Testis (tissue), 3 donors: Measurements from ENCODE around the gene CNNM3. TPM values are rescaled to one million over a fixed set of nuclear protein-coding genes. Genes with fewer than 3 reads are reported as not detected.

Experiments
- DNase-seq: peaks from one replicate; pipeline ENCODE4 v3.0.0-alpha.2; 2019
- H3K27ac ChIP-seq, 2 donors: fragments of 200-600 bp; sonication (generic); one replicate each; pipeline ENCODE4 v1.5.1; 2019
- H3K27me3 ChIP-seq: fragments of 200-600 bp; sonication (generic); one replicate; pipeline ENCODE4 v1.5.1; 2019
- H3K36me3 ChIP-seq: fragments of 200-600 bp; sonication (generic); one replicate; pipeline ENCODE4 v1.5.1; 2017; ENCODE audit warnings: low read depth; ENCODE audit errors: missing control alignments
- H3K4me1 ChIP-seq: fragments of 200-600 bp; sonication (generic); one replicate; pipeline ENCODE4 v1.5.1; 2019
- H3K4me3 ChIP-seq, 2 donors: fragments of 200-600 bp; sonication (generic); one replicate each; pipeline ENCODE4 v1.5.1; 2017 to 2019
- H3K9me3 ChIP-seq: fragments of 200-600 bp; sonication (generic); one replicate; pipeline ENCODE4 v1.5.1; 2017
- POLR2A ChIP-seq: fragments of 450-650 bp; IDR thresholded peaks from one replicate; pipeline ENCODE4 v1.6.1; 2017; ENCODE audit warnings: antibody characterized with exemption, mild to moderate bottlenecking, moderate library complexity
- WGBS, 2 donors: methylation state at CpG; one replicate each; pipeline ENCODE4 v1.1.5; 2018; 5-methylcytosine and 5-hydroxymethylcytosine counted together
- intact Hi-C: fragments of 100-400 bp; cut with DNase I; formaldehyde crosslinking; loops from one replicate; pipeline ENCODE4 v1.15.1; 2023; ENCODE audit warnings: low total_unique reads
- polyA plus RNA-seq: library from polyadenylated mRNA; stranded (reverse); fragments of 350-450 nt; fragmentation: Illumina TruSeq; extraction: RNeasy Lipid Tissue Mini Kit (QIAGEN cat#74804); gene quantifications from one replicate; pipeline ENCODE4 v1.2.3, GENCODE V29; 2014; ENCODE audit warnings: low read depth, low replicate concordance; ENCODE audit not compliant: insufficient read depth
- total RNA-seq, 2 donors: library from RNA; depleted of rRNA; stranded (reverse); fragments of >200 nt; gene quantifications; one replicate each; pipeline ENCODE4 v1.2.3, GENCODE V29; 2016
- TF ChIP-seq, protein P1 (sequence below), 3 experiments: fragments of 450-650 bp in 2 of 3; fragments of 200-600 bp in 1 of 3; sonication (generic) in 1 of 3; IDR thresholded peaks; one replicate each; pipeline ENCODE4 v1.5.1; 2016 to 2019; ENCODE audit warnings: antibody characterized with exemption in 3 of 3, mild to moderate bottlenecking in 2 of 3, moderate library complexity in 1 of 3

The CNNM3 gene
- total and polyA plus RNA-seq, 3 donors from 2014 or later, result 32.2 to 33.6 (median 33.5) TPM

DNA sequence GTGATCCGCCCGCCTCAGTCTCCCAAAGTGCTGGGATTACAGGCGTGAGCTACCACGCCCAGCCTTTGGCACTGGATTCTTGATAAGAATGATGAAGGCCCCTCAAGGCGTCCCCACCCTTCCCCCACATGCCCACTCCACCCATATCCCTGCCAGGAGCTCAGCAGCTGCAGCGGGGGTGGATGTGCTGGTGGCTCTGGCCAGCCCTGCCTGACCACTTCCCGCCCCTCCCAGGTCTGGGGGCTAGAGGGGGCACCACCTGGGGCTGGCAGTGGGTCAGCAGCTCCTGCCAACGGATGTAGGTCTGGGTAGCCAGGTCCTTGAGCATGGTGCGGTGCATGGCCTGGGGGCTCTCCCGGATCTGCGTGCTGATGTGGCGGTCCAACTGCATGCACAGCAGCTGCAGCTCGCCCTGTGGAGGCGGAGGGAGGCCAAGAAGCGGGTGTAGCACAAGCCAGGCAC lies 61.6 kb downstream of the CNNM3 start:
- H3K9me3 ChIP-seq, result no peaks in the 10 kb centered on the region
- TF ChIP-seq POLR2A, result no peak
- TF ChIP-seq, protein P1, sequence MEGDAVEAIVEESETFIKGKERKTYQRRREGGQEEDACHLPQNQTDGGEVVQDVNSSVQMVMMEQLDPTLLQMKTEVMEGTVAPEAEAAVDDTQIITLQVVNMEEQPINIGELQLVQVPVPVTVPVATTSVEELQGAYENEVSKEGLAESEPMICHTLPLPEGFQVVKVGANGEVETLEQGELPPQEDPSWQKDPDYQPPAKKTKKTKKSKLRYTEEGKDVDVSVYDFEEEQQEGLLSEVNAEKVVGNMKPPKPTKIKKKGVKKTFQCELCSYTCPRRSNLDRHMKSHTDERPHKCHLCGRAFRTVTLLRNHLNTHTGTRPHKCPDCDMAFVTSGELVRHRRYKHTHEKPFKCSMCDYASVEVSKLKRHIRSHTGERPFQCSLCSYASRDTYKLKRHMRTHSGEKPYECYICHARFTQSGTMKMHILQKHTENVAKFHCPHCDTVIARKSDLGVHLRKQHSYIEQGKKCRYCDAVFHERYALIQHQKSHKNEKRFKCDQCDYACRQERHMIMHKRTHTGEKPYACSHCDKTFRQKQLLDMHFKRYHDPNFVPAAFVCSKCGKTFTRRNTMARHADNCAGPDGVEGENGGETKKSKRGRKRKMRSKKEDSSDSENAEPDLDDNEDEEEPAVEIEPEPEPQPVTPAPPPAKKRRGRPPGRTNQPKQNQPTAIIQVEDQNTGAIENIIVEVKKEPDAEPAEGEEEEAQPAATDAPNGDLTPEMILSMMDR (IDR thresholded peaks at IDR 0.05), result no peak
- H3K4me1 ChIP-seq, result peaks cover 5% of the 10 kb centered on the region
- H3K27ac ChIP-seq, result no peak overlapping the region
- WGBS, 2 donors, result 82 to 86% methylated on average over 11 to 15 of the region's 15 CpGs
- H3K4me3 ChIP-seq, result no peak overlapping the region
- intact Hi-C loops, result no loop called here
- no peaks in the 10 kb centered on the region for H3K27me3 ChIP-seq
- DNase-seq, result no peak
- H3K36me3 ChIP-seq, result no peaks in the 10 kb centered on the region

DNA sequence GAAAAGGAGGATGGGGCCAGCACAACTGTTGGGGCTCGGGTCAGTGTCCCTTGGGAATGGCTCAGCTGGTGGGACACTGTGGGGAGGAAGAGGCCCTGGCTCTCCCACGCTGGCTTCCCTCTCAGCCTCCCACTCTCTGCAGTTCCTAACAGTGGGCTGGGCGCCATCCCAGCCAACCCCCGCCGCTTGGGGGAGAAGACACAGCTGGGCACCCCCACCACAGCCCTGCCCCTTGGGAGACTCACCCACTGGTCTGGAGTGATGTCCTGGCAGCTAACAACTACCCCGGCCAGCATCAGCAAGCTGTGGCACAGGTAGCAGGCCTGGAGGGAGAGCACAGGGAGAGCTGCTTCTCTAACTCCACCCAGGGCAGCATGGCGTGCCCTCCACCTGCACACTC lies 62.1 kb downstream of the CNNM3 start:
- DNase-seq, result no peak
- Histone ChIP-seq H3K4me3 (no peak overlapping the region), H3K27ac (no peak overlapping the region), H3K27me3 (no peaks in the 10 kb centered on the region), H3K36me3 (no peaks in the 10 kb centered on the region), H3K4me1 (peaks cover 5% of the 10 kb centered on the region), H3K9me3 (no peaks in the 10 kb centered on the region)
- 51 to 79% methylated on average over 2 to 7 of the region's 7 CpGs for WGBS, 2 donors
- TF ChIP-seq POLR2A, result no peak
- TF ChIP-seq, protein P1 (IDR thresholded peaks at IDR 0.05), result no peak
- intact Hi-C loops, result no loop called here

DNA sequence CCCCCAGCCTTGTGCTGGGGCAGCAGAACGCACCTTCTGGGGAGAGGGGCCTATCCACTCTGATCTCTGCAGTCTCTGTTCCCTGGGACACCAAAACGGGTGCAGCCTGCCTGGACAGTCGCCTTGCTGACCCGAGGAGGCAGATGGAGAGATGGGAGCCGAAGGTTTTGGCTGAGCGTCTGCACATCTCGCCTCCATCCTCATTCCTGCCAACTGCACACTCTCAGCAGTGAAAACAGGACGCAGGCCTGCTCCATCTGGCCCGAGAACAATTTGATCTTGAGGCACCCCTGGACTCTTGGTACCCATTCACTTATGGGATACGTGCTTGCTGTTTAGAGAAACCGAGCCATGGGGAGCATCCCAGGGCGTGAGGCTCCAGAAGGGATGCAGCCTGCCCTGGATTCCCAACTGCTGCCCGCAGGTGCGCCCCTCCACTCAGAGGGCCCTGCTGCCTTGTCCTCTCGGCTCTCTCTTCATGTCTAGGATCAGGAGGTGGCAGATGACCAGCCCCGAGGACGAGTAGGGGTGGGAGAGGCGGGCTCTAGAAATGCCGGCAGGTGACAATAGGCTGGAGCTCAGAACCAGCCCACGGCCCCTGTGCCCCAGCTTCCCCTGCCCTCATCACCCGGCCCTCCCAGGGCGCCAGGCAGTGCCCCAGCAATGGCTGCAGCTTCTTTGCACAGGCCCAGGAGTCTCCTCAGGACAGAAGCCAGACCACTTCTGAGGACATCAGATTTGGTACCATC lies 62.9 kb downstream of the CNNM3 start:
- Histone ChIP-seq H3K4me3 (no peak overlapping the region), H3K9me3 (no peaks in the 10 kb centered on the region), H3K36me3 (no peaks in the 10 kb centered on the region), H3K27ac (no peak overlapping the region), H3K4me1 (peaks cover 5% of the 10 kb centered on the region), H3K27me3 (no peaks in the 10 kb centered on the region)
- no peak for TF ChIP-seq POLR2A
- TF ChIP-seq, protein P1 (IDR thresholded peaks at IDR 0.05), result no peak
- 75 to 85% methylated on average over 16 to 21 of the region's 22 CpGs for WGBS, 2 donors
- no peak for DNase-seq
- intact Hi-C loops, result no loop called here

DNA sequence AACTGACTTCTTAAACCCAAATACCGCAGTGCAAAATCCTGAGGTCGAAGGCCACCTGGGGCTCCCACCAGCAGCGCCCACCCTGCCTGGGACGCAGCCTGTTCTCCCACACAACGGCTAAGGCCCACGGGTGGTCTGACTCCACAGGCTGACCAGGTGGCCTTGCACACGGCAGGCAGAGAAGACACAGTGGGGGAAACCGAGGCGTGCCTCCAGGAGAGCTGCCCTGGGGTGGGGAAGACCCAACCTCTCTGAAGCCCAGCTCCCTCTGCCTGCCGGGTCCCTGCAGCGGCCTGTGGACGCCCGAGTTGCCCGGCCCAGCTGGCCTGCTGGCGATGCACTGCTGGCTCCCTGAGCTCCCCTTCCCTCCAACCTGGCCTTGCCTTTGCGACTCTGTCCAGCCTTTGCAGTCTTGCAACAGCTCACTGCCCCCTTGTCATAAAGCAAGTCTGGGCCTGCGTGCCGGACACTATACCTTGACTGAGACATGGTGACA lies 63.5 kb downstream of the CNNM3 start:
- WGBS, 2 donors, result 95 to 96% methylated on average over 7 to 18 of the region's 18 CpGs
- no peaks in the 10 kb centered on the region for H3K9me3 ChIP-seq
- intact Hi-C loops, result no loop called here
- no peak for DNase-seq
- H3K4me3 ChIP-seq, result no peak overlapping the region
- TF ChIP-seq POLR2A, result no peak
- TF ChIP-seq, protein P1 (IDR thresholded peaks at IDR 0.05), result no peak
- no peaks in the 10 kb centered on the region for H3K36me3 ChIP-seq
- H3K27ac ChIP-seq, result no peak overlapping the region
- peaks cover 5% of the 10 kb centered on the region for H3K4me1 ChIP-seq
- H3K27me3 ChIP-seq, result no peaks in the 10 kb centered on the region

DNA sequence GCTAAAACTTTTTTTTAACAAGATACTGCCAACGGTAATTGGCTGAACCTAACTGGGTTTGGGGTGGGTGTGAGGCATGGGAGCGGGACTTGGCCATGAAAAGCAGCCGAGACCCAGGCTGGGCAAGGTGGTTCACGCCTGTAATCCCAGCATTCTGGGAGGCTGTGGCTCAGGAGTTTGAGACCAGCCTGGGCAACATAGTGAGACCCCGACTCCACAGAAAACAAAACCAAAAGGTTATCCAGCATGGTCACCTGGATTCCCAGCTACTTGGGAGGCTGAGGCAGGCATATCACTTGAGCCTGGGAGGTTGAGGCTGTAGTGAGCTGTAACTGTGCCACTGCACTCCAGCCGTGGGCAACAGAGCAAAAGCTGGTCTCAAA lies 64.8 kb downstream of the CNNM3 start:
- H3K4me1 ChIP-seq, result peaks cover 5% of the 10 kb centered on the region
- no peak overlapping the region for H3K27ac ChIP-seq
- TF ChIP-seq, protein P1 (IDR thresholded peaks at IDR 0.05), result no peak
- no peak for TF ChIP-seq POLR2A
- DNase-seq, result no peak
- WGBS, 2 donors, result 89 to 96% methylated on average over 6 of the region's 6 CpGs
- no peaks in the 10 kb centered on the region for H3K36me3 ChIP-seq
- intact Hi-C loops, result no loop called here
- no peak overlapping the region for H3K4me3 ChIP-seq
- no peaks in the 10 kb centered on the region for H3K27me3 ChIP-seq
- H3K9me3 ChIP-seq, result no peaks in the 10 kb centered on the region
